LNCAP (cell line): ENCODE data around the gene NTNG2.

Experiments used
- CTCF ChIP-seq: fragments of 450-650 bp; IDR thresholded peaks from 2 replicates; pipeline ENCODE4 v1.5.1; 2017; ENCODE audit warnings: mild to moderate bottlenecking

NTNG2 gene

GRCh38 chr9:132166599-132166998 is 4.7 kb downstream of the NTNG2 start:
- no peak; the same call in 1 of the 2 replicates for TF ChIP-seq CTCF

- TF ChIP-seq CTCF: no peak
Observed at GRCh38 chr9:132167192-132167591, 5.3 kb downstream of the NTNG2 start.

- no peak for TF ChIP-seq CTCF
Observed at GRCh38 chr9:132168347-132168746, 6.5 kb downstream of the NTNG2 start.

- TF ChIP-seq CTCF: no peak
Observed at GRCh38 chr9:132168851-132169250, 7.0 kb downstream of the NTNG2 start.

- TF ChIP-seq CTCF: peak; percentile 96
Observed at GRCh38 chr9:132169672-132170392, 8.0 kb downstream of the NTNG2 start.

- TF ChIP-seq CTCF: no peak
Observed at GRCh38 chr9:132171702-132172101, 9.8 kb downstream of the NTNG2 start.

- no peak for TF ChIP-seq CTCF
Observed at GRCh38 chr9:132172185-132172584, 10.3 kb downstream of the NTNG2 start.

GRCh38 chr9:132175431-132175830 is 13.6 kb downstream of the NTNG2 start:
- no peak for TF ChIP-seq CTCF
